ENCODE measurements around the gene PIK3CB. TPM values are rescaled to one million over a fixed set of nuclear protein-coding genes. Genes with fewer than 3 reads are reported as not detected.

The PIK3CB gene
- total and polyA plus RNA-seq, 2 of the 8 experiments (the other 6 are each of a cell fraction or from before 2014, with no cell fraction given) = 8.3 to 35.2 TPM

DNA sequence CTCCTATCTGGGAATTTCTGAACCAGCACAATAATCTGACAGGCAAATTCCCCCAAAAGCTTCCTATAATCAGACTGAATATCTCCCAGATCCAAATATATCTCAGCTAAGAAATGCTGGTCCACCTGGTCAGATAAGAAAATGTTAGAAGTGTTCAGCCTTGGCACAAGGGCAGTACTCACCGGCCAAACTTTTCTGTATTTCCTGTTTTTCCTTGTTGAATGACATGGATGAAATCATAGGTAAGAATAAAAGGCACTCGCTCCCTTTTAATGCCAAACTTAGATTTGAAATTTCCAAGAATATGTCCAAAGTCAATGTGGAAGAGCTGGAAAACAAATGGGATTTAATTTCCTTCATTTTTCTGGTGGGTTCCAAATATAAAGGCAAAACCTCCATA lies 177.2 kb downstream of the PIK3CB start:
- no peak overlapping the region for H3K14ac ChIP-seq (ENCODE audit: insufficient read length)
- H4K5ac ChIP-seq (ENCODE audit: insufficient read length, low read depth, low read length) = no peak overlapping the region
- no peaks in the 10 kb centered on the region for H4K20me1 ChIP-seq (replicated peaks in 1 of 2; ENCODE audit: control insufficient read depth in 1 of 2, insufficient read depth in 2 of 2, low read length in 2 of 2)
- no peak overlapping the region for H2BK15ac ChIP-seq (ENCODE audit: low read length)
- no peaks in the 10 kb centered on the region for H3K27me3 ChIP-seq (replicated peaks in 1 of 4; ENCODE audit: control insufficient read depth in 3 of 4, extremely low read depth in 1 of 4, insufficient read depth in 3 of 4, low read length in 3 of 4)
- CTCF ChIA-PET (ENCODE audit: partially characterized antibody) = interaction anchor here (1.0 to 1.3 kb wide), 2 partner anchors 16 to 266 kb away, joined by 3 to 4 read pairs; no protein-coding TSS in a partner anchor
- H4K8ac ChIP-seq (ENCODE audit: extremely low read depth, insufficient read depth, low read length) = no peak overlapping the region
- no peak for TF ChIP-seq SIRT6 (IDR thresholded peaks at IDR 0.05; ENCODE audit: low read length)
- no peaks in the 10 kb centered on the region for H3K23me2 ChIP-seq (ENCODE audit: low read depth, low read length)
- H2AK5ac ChIP-seq (ENCODE audit: low read depth, low read length) = no peak overlapping the region
- no peak overlapping the region for H2AFZ ChIP-seq (ENCODE audit: low read length)
- H2BK120ac ChIP-seq (replicated peaks; ENCODE audit: low read depth, low read length) = no peak overlapping the region
- no peak overlapping the region for H3K4ac ChIP-seq (replicated peaks; ENCODE audit: insufficient read length, low read depth, low read length)
- no peak overlapping the region for H3K27ac ChIP-seq (ENCODE audit: low read depth, low read length)
- FAIRE-seq (no peak), DNase-seq (ENCODE audit: low read depth in 1 of 2, low spot score in 2 of 2) (no peak)
- H3K9ac ChIP-seq (replicated peaks in 1 of 4; ENCODE audit: extremely low read depth in 1 of 4, low read depth in 3 of 4, low read length in 3 of 4) = no peak overlapping the region
- H3K23ac ChIP-seq (ENCODE audit: insufficient read length) = no peak overlapping the region
- H4K91ac ChIP-seq (replicated peaks; ENCODE audit: insufficient read length, low read length) = no peak overlapping the region
- H2BK20ac ChIP-seq (ENCODE audit: low read length) = no peak overlapping the region
- no peaks in the 10 kb centered on the region for H3K4me1 ChIP-seq (replicated peaks in 1 of 4; ENCODE audit: control insufficient read depth in 3 of 4, insufficient read depth in 4 of 4, low read length in 3 of 4)
- WGBS, 2 experiments (ENCODE audit: extremely low coverage in 1 of 2, insufficient coverage in 1 of 2, insufficient read length in 1 of 2, insufficient replicate concordance in 2 of 2, low coverage in 1 of 2, low lambda C conversion rate in 2 of 2, missing lambda C conversion rate in 1 of 2) = 90% methylated on average over 2 of the region's 2 CpGs; no CpG with 5 or more reads in 1 of the 2 experiments
- no peak overlapping the region for H2BK5ac ChIP-seq (ENCODE audit: low read depth, low read length)
- peaks cover 0 to 27% (median 6%) of the 10 kb centered on the region in 4 experiments; a peak in 7 of 8 replicates for H3K36me3 ChIP-seq (ENCODE audit: control insufficient read depth in 2 of 4, insufficient read depth in 4 of 4, low read length in 3 of 4)
- H3K4me2 ChIP-seq (ENCODE audit: insufficient read depth in 1 of 2, low read depth in 2 of 2, low read length in 2 of 2) = no peak overlapping the region
- H3K56ac ChIP-seq (replicated peaks; ENCODE audit: insufficient read length, low read depth, low read length) = no peak overlapping the region
- H2BK12ac ChIP-seq (ENCODE audit: low read depth, low read length) = no peak overlapping the region
- POLR2A ChIA-PET (ENCODE audit: partially characterized antibody) = no interaction called here
- H3K79me1 ChIP-seq (ENCODE audit: low read depth, low read length) = no peaks in the 10 kb centered on the region
- H3K4me3 ChIP-seq (ENCODE audit: extremely low read depth in 1 of 4, insufficient read depth in 2 of 4, low read depth in 3 of 4, low read length in 4 of 4) = no peak overlapping the region
- no peaks in the 10 kb centered on the region for H3K9me3 ChIP-seq (ENCODE audit: insufficient read depth in 2 of 2, low read depth in 1 of 2, low read length in 1 of 2)
- no peaks in the 10 kb centered on the region for H3K79me2 ChIP-seq (ENCODE audit: control insufficient read depth in 1 of 2, insufficient read depth in 2 of 2, low read length in 2 of 2)
- no peak overlapping the region for H3K18ac ChIP-seq (ENCODE audit: extremely low read depth, low read length)
